Measurements from ENCODE around the gene UGT8.

The UGT8 gene

DNA sequence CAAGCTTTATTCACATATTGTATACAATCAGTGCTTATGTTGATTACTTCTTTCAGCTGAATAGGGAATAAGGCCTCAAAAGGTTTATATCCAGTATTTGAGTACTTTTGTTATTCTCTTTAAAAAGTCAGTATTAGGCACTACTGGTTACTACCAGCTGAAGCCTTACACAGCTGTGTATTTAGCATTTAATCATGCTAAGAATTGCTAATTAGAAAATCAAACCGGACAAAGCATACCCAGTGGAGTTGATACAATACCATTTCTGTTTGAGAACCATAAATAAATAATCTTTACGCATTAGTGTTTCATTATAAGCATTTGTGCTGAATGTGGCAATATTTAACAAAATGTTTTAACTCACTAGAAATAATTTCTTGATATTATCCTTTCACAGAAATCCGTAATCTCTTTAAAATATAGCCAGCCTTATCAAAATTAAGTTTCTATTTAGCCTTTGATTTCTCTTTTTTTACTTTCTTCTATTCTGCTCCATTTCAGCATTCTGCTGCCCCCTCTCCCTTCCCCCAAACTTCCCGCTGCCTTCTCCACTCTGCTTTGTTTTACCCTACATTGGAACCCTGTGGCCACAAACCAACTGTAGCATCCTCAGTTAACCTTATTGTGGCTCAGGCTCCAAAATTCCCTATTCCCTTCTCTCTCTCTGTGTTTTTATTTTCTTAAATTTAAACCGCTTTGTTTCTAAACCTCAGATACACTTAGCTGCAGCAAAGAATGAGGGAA lies 37.8 kb downstream of the UGT8 start:
- TF ChIP-seq, protein P1, sequence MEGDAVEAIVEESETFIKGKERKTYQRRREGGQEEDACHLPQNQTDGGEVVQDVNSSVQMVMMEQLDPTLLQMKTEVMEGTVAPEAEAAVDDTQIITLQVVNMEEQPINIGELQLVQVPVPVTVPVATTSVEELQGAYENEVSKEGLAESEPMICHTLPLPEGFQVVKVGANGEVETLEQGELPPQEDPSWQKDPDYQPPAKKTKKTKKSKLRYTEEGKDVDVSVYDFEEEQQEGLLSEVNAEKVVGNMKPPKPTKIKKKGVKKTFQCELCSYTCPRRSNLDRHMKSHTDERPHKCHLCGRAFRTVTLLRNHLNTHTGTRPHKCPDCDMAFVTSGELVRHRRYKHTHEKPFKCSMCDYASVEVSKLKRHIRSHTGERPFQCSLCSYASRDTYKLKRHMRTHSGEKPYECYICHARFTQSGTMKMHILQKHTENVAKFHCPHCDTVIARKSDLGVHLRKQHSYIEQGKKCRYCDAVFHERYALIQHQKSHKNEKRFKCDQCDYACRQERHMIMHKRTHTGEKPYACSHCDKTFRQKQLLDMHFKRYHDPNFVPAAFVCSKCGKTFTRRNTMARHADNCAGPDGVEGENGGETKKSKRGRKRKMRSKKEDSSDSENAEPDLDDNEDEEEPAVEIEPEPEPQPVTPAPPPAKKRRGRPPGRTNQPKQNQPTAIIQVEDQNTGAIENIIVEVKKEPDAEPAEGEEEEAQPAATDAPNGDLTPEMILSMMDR (conservative IDR thresholded peaks at IDR 0.05; ENCODE audit: low read depth, low read length), result no peak
- no peak for DNase-seq (ENCODE audit: low read depth)
- H3K4me3 ChIP-seq (ENCODE audit: low read depth, low read length), result no peak overlapping the region

DNA sequence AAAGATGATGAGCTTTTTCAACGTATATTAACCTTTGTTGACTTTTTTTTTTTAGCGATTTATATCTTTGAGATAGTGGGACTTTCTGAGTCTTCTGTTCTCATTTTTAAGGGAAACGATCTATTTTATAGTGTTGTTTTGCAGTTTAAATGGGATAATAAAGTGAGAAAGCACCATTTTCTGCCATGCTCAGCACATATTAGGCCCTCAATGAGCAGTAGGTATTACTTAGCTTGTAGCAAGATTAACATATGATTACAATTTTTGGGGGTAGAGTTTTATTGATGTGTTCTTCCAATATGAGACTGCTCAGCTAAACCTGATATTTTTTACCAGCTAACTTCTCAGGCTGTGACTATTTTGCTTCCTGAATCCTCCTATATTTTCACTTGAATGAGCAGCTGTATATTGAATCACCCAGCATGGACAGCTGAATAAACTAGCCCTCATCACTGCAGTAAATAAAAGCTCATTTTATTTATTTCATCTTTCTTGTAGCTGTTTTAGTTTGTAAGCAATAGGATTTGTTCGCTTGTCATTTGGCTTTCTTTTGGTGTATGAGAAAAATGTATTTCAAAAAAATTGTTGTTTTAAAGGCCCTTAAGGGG lies 43.7 kb downstream of the UGT8 start:
- H3K4me3 ChIP-seq (ENCODE audit: low read depth, low read length), result no peak overlapping the region
- TF ChIP-seq, protein P1 (conservative IDR thresholded peaks at IDR 0.05; ENCODE audit: low read depth, low read length), result no peak
- no peak for DNase-seq (ENCODE audit: low read depth)

DNA sequence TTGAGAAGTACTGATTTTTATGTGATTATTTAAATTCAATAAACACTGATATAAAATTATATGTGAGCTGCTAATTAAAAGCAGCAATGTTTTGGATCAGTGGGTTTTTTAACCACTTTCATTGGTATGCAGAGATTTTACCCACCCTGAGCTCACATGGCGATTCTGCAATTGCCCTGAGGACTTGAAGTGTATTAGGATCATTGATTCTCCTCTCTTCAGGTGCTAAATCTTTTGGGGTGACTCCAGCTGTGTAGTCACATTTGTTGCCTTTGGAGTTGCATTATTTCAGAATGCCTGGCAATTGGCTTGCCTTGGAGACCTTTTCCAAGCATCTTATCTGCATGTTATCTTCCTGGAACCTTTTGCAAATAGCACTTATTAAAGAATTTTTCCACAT lies 51.3 kb downstream of the UGT8 start:
- no peak for DNase-seq (ENCODE audit: low read depth)
- H3K4me3 ChIP-seq (ENCODE audit: low read depth, low read length), result no peak overlapping the region
- TF ChIP-seq, protein P1 (conservative IDR thresholded peaks at IDR 0.05; ENCODE audit: low read depth, low read length), result no peak

DNA sequence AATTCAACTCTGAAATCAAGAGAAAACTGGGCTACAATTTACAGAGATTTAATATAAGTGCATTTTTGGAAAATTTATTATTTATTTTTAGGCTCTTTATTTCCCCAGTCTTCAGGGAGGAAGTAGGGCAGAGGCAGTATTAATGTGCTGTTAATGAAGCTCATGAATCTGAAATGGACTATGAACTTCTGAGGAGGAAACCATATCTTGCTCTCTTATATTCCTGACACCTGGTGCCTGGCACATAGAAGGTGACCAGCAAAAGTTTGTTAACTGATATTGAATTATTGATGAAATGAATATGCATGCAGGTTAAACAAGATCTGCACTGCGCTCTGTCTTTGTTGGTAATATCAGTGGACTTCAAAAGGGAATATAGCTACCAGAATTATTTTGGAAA lies 55.1 kb downstream of the UGT8 start:
- no peak for DNase-seq (ENCODE audit: low read depth)
- TF ChIP-seq, protein P1 (conservative IDR thresholded peaks at IDR 0.05; ENCODE audit: low read depth, low read length), result no peak
- H3K4me3 ChIP-seq (ENCODE audit: low read depth, low read length), result no peak overlapping the region

DNA sequence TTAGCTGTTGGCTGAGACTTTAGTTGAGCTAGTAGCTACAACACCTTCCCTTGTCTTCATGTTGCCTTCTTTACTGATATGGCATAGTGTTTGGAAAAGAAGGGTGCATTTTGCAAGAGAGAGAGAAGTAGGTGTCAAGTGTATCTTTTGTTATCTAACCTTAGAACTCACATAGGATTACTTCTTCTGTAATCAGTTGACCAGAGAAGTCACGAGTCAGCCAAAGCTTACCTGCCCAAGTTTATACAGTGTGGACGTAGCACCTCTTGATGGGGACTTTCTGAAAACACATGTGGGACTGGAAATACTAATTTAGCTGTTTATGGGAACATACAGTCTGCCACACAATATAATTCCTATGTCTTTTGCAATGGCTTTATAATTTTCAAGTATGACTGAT lies 56.0 kb downstream of the UGT8 start:
- TF ChIP-seq, protein P1 (conservative IDR thresholded peaks at IDR 0.05; ENCODE audit: low read depth, low read length), result no peak
- H3K4me3 ChIP-seq (ENCODE audit: low read depth, low read length), result no peak overlapping the region
- no peak for DNase-seq (ENCODE audit: low read depth)

DNA sequence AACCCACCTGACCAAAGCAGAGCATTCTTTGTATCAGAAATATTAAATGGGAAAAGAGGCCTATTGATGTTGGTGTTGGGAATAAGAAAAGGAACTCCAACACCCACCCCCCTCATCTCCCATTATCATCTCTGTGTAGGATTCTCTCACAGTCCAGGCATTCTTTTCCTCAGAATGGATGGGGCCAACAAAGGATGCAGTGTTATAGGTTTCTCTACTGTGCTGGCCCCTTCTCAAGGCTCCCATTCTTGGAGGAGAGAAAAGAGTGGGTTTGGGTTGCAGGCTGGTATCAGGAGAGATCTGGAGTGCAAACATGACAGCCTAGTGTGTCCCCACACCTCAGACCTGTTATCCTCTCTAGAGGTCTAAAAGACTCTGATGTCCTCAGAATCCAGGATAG lies 59.6 kb downstream of the UGT8 start:
- no peak overlapping the region for H3K4me3 ChIP-seq (ENCODE audit: low read depth, low read length)
- no peak for DNase-seq (ENCODE audit: low read depth)
- TF ChIP-seq, protein P1 (conservative IDR thresholded peaks at IDR 0.05; ENCODE audit: low read depth, low read length), result no peak

DNA sequence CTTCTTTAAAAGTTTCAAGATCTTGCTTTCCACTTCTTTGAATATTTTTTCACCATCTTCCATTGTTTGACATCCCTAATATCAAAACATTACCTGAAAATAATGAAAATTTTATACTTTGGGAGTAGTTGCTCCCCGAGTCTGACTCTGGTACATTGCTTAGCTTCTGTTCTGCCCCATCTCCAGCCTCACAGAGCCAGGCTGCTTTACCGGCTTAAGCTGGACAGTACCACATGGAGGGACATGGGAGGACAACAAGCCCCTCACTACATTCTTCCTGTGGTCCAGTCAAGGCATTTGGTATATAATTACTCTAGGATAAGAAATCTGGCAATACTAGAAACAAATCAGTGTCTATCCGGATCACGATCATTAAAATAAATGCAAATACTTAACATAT lies 60.2 kb downstream of the UGT8 start:
- no peak for DNase-seq (ENCODE audit: low read depth)
- TF ChIP-seq, protein P1 (conservative IDR thresholded peaks at IDR 0.05; ENCODE audit: low read depth, low read length), result no peak
- H3K4me3 ChIP-seq (ENCODE audit: low read depth, low read length), result no peak overlapping the region

Measured in choroid plexus epithelial cell (primary cell).